H1 (cell line): ENCODE data around the gene TRMT44. TPM values are rescaled to one million over a fixed set of nuclear protein-coding genes. Genes with fewer than 3 reads are reported as not detected.

Source experiments
- ASH2L ChIP-seq: fragments of 200-600, 300-600 bp; sonication (generic); IDR thresholded peaks from one replicate; pipeline ENCODE4 v1.7.1; 2017; ENCODE audit warnings: low read length
- ATF3 ChIP-seq: IDR thresholded peaks from 2 replicates; pipeline ENCODE4 v1.6.1; 2011; ENCODE audit warnings: low read depth, mild to moderate bottlenecking, low read length; ENCODE audit not compliant: insufficient read depth
- BCL11A ChIP-seq, 2 experiments: IDR thresholded peaks; one replicate each; pipeline ENCODE4 v1.6.1; 2011; ENCODE audit warnings: low read depth in 2 of 2, low read length in 2 of 2, mild to moderate bottlenecking in 2 of 2
- CEBPB ChIP-seq: IDR thresholded peaks from 2 replicates; pipeline ENCODE4 v1.6.1; 2012; ENCODE audit warnings: low read depth, low read length
- CREB1 ChIP-seq: IDR thresholded peaks from 2 replicates; pipeline ENCODE4 v1.6.1; 2012; ENCODE audit warnings: inconsistent platforms
- CTBP2 ChIP-seq: IDR thresholded peaks from 2 replicates; pipeline ENCODE4 v1.7.0; 2011; ENCODE audit warnings: borderline replicate concordance, mild to moderate bottlenecking, moderate library complexity, mixed read lengths, low read length; ENCODE audit not compliant: insufficient read depth, insufficient read length
- EP300 ChIP-seq, 2 experiments: IDR thresholded peaks; 1 replicate in 1 of 2; 2 replicates in 1 of 2; pipeline ENCODE4 v1.6.1; 2011 to 2012; ENCODE audit warnings: low read depth in 2 of 2, low read length in 2 of 2, mild to moderate bottlenecking in 2 of 2, borderline replicate concordance in 1 of 2, inconsistent platforms in 1 of 2, moderate library complexity in 1 of 2
- GTF2F1 ChIP-seq: IDR thresholded peaks from 2 replicates; pipeline ENCODE4 v1.6.1; 2012; ENCODE audit warnings: low read depth, low read length, improper control_type of control experiment, borderline replicate concordance
- KDM1A ChIP-seq: fragments of 200-600, 300-600 bp; sonication (generic); IDR thresholded peaks from 2 replicates; pipeline ENCODE4 v1.7.1; 2016; ENCODE audit warnings: mild to moderate bottlenecking, low read length, borderline replicate concordance
- KDM4A ChIP-seq: IDR thresholded peaks from one replicate; pipeline ENCODE4 v1.7.1; 2012; ENCODE audit warnings: low read depth, mild to moderate bottlenecking, moderate library complexity, low read length, inconsistent platforms; ENCODE audit not compliant: severe bottlenecking
- KDM5A ChIP-seq: fragments of 200-600 bp; IDR thresholded peaks from 2 replicates; pipeline ENCODE4 v1.7.1; 2012; ENCODE audit warnings: mild to moderate bottlenecking, low read length, inconsistent platforms, mixed read lengths
- MAX ChIP-seq: IDR thresholded peaks from 2 replicates; pipeline ENCODE4 v1.6.1; 2012; ENCODE audit warnings: inconsistent platforms
- NANOG ChIP-seq: IDR thresholded peaks from 2 replicates; pipeline ENCODE4 v1.6.1; 2011; ENCODE audit warnings: low read length, low read depth, mild to moderate bottlenecking, inconsistent platforms; ENCODE audit not compliant: insufficient read depth, poor library complexity, severe bottlenecking
- PHF8 ChIP-seq: fragments of 200-600 bp; sonication (generic); conservative IDR thresholded peaks from 2 replicates; pipeline ENCODE4 v1.7.1; 2012; ENCODE audit warnings: low read depth, mild to moderate bottlenecking, inconsistent platforms, low read length, moderate library complexity
- RAD21 ChIP-seq, 2 experiments: IDR thresholded peaks in 1 of 2; conservative IDR thresholded peaks in 1 of 2; 2 replicates each; pipeline ENCODE4 v1.6.1; 2011; ENCODE audit warnings: low read depth in 2 of 2, low read length in 2 of 2, improper control_type of control experiment in 1 of 2, inconsistent platforms in 1 of 2, mild to moderate bottlenecking in 1 of 2, moderate library complexity in 1 of 2
- RNF2 ChIP-seq: fragments of 200-900, 300-1000 bp; sonication (generic); IDR thresholded peaks from 2 replicates; pipeline ENCODE4 v1.7.1; 2016; ENCODE audit warnings: borderline replicate concordance, low read depth, mild to moderate bottlenecking, antibody characterized with exemption, low read length; ENCODE audit not compliant: poor library complexity, severe bottlenecking; ENCODE audit errors: missing control alignments
- SIN3A ChIP-seq, 2 experiments: IDR thresholded peaks in 1 of 2; conservative IDR thresholded peaks in 1 of 2; 2 replicates each; pipeline ENCODE4 v1.6.1; 2011 to 2012; ENCODE audit warnings: low read length in 2 of 2, improper control_type of control experiment in 1 of 2, low read depth in 1 of 2, mild to moderate bottlenecking in 1 of 2
- SIRT6 ChIP-seq: IDR thresholded peaks from one replicate; pipeline ENCODE4 v1.7.1; 2012; ENCODE audit warnings: low read length, inconsistent platforms
- SP1 ChIP-seq: IDR thresholded peaks from 2 replicates; pipeline ENCODE4 v1.6.1; 2011; ENCODE audit warnings: low read depth, low read length
- SP4 ChIP-seq: IDR thresholded peaks from 2 replicates; pipeline ENCODE4 v1.6.1; 2012; ENCODE audit warnings: low read length, inconsistent platforms
- SRF ChIP-seq: IDR thresholded peaks from 2 replicates; pipeline ENCODE4 v1.6.1; 2011; ENCODE audit warnings: mild to moderate bottlenecking, low read depth, low read length, moderate library complexity
- TAF1 ChIP-seq: IDR thresholded peaks from 2 replicates; pipeline ENCODE4 v1.6.1; 2011; ENCODE audit warnings: mild to moderate bottlenecking, low read depth, low read length
- polyA plus RNA-seq, 7 experiments: library from polyadenylated mRNA; depleted of rRNA in 3 of 7; stranded (reverse) in 5 of 7; unstranded in 2 of 7; fragments of >200 nt in 5 of 7; fragments of 200-250 nt in 2 of 7; gene quantifications; 1 replicate in 5 of 7; 2 replicates in 1 of 7; 4 replicates in 1 of 7; pipeline versions ENCODE4 v1.2.1 to v1.2.3, GENCODE V29; 2011 to 2013; ENCODE audit warnings: missing spikeins in 2 of 7, mixed read lengths in 2 of 7
- total RNA-seq: library from RNA; stranded (reverse); fragmentation: NEBNext Ultra II Directional; extraction: Animal tissue kit (Norgen Biotek cat#: 25700); gene quantifications from 2 replicates; pipeline ENCODE4 v1.2.1, GENCODE V29; 2021

The TRMT44 gene
- total and polyA plus RNA-seq, 2 of the 8 experiments (the other 6 are each of a cell fraction or from before 2014, with no cell fraction given), result 8.6 to 23.9 TPM

- peak; percentile 100 for TF ChIP-seq CREB1
- TF ChIP-seq CEBPB, result no peak
- TF ChIP-seq NANOG, result no peak
- peak; percentile 100 for TF ChIP-seq KDM4A
- no peak for TF ChIP-seq SP4
- no peak for TF ChIP-seq CTBP2
- TF ChIP-seq SP1, result peak; percentile 74; the same call in 1 of the 2 replicates
- TF ChIP-seq BCL11A (IDR thresholded peaks at IDR 0.05; ENCODE audit: low read depth in 2 of 2, low read length in 2 of 2), result no peak
- peak; percentile 94 for TF ChIP-seq SRF
- peak; percentile 87 to 98; a peak in 3 of 4 replicates for TF ChIP-seq SIN3A (conservative IDR thresholded peaks at IDR 0.05 in 1 of 2, IDR thresholded peaks at IDR 0.05 in 1 of 2; ENCODE audit: low read depth in 1 of 2, low read length in 2 of 2)
- TF ChIP-seq GTF2F1, result no peak
- TF ChIP-seq RNF2, result no peak
- TF ChIP-seq SIRT6, result no peak
- peak; percentile 87 for TF ChIP-seq TAF1
- peak; percentile 89 for TF ChIP-seq PHF8
- no peak for TF ChIP-seq KDM1A
- peak; percentile 87 for TF ChIP-seq MAX
- TF ChIP-seq EP300 (IDR thresholded peaks at IDR 0.05; ENCODE audit: borderline replicate concordance in 1 of 2, low read depth in 2 of 2, low read length in 2 of 2), result peak in 1 of 2 experiments; percentile 86; a peak in 1 of 3 replicates
- peak; percentile 98 for TF ChIP-seq ATF3
- TF ChIP-seq ASH2L, result peak; percentile 69
- peak; percentile 96 for TF ChIP-seq KDM5A
- TF ChIP-seq RAD21 (IDR thresholded peaks at IDR 0.05 in 1 of 2, conservative IDR thresholded peaks at IDR 0.05 in 1 of 2; ENCODE audit: low read depth in 2 of 2, low read length in 2 of 2), result no peak; a peak in 1 of 4 replicates
These were observed at the start of gene TRMT44, which contains the start of gene ACOX3 (continued) for GRCh38 chr4:8440492-8441311.
